CD4-positive, alpha-beta T cell treated with Interleukin-6 for 4 hours (primary cell): ENCODE results near the gene CACNA1H.
A peak's percentile ranks its signal among the peaks of the same experiment; 100 is the strongest.

Experiments used
- DNase-seq: peaks from one replicate; pipeline ENCODE4 v3.0.0-alpha.2; 2020; ENCODE audit warnings: mixed read lengths

Gene CACNA1H

DNA sequence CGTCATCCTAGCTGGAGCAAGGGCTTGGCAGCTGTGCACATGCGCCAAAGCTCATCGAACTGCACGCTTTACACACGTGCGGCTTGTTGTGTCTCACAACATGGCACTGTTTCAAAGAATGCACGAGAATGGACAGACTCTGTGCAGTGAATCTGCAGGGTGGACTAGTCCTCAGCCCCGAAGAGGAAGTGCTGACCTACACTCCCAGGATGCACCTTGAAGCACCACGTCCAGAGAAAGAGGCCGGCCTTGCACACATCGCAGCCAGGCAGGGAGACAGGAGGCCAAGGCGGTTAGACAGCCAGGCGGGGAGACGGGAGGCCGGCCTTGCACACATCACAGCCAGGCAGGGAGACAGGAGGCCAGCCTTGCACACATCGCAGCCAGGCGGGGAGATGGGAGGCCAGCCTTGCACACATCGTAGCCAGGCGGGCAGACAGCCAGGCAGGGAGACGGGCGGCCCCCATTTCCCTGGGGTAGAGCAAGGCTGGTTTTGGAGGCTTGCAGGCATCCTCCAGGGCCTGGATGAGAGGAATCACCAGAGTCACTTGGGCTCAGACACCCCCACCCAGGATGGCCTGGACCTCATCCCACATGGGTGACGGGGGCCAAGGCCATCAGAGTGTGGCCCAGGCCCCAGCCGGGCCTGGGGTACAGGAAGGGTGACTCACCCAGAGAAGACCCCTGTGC lies 9.0 kb upstream of the CACNA1H start:
- DNase-seq, result no peak

DNA sequence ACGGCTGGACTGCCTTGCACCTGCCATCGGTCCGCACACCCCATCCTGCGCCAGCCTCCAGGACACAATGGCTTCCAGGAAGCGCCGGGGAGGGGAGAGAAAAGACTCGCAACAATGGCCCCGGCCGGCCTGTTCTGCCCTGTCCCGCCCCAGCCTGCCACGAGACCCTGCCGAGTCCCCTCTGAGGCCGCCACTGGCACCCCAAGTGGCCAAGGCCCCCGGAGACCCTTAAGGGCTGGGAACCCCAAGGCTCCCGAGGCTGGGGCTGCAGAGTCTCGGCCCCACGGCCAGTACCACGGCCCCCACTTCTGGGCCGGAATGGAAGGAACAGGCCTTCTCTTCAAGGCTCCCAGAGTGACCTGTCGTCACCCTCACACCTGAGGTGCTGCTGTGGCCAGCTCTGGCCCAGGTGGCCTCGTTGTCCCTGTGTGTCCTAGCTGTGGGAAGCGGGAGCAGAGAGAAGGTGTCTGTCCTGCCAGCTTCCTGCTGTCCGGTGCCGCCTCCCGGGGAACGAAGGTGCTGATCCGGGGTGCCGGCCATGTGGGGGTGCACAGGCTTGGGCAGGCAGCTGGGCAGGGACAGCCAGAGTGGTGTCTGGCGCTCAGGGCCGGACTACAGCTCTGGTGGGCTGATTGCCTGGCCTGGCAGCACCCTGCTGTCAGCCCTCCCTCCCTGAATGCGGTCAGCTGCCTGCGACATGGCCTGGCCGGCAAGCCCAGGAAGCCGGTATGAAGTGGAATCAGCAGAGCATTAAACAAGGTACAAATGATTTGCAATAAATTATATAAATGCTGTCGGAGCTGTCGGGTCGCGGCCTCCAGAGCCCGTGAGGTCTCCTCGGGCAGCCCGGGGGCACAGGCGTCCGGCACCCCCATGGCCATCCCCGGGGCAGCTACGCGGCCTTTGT lies 8.2 kb upstream of the CACNA1H start:
- DNase-seq, result no peak

DNA sequence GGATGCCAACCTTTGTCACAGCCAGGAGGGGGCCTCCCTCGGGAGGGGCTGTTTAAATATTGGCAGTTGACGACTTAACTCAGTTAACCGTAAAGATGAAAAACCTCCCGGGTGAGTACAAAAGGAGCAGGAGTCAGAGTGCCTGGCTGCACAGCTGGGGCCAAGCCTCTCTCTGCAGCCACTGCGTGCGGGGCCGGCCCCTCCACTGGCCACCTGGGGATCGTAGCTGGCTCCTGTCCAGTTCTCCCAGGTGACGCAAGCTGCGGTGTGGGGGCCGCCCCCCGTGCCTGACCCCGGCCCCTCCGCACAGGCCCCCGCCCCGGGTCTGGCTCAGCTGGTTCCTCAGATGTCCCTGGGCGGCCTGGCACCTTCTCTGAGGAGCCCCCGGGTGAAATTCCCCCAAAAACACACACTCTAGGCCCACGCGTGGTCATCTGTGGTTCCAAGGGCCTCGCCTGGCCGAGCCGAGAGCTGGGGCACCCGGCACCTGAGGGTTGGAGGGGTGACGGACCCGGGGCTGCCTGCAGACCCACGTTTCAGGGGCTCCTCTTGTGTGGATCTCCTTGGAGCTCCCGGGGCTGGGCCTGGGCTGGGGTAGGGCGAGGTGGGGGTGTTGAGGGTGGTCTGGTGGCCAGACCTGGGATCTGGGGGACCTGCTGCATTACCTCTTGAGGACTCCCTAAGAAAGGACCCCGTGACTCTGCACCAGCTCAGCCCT lies 7.4 kb upstream of the CACNA1H start:
- DNase-seq, result no peak

DNA sequence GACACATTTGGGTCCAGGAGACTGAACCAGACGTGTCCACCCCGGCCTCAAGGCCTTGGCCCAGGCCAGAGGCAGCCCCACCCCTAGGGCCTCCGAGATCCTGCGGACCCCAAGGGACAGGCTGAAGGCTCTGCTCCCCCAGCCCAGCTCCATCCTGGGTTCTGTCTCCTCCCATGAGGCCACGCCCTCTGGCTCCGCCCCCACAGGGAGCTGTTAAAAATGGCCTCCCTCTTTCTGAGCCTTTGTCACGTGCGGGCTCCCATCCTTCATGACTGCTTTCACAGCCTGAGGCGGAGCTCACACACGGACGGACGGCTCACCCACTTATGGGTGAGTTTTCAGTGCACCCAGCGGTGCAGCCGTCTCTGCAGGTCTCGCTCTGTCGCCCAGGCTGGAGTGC lies 6.5 kb upstream of the CACNA1H start:
- no peak for DNase-seq

DNA sequence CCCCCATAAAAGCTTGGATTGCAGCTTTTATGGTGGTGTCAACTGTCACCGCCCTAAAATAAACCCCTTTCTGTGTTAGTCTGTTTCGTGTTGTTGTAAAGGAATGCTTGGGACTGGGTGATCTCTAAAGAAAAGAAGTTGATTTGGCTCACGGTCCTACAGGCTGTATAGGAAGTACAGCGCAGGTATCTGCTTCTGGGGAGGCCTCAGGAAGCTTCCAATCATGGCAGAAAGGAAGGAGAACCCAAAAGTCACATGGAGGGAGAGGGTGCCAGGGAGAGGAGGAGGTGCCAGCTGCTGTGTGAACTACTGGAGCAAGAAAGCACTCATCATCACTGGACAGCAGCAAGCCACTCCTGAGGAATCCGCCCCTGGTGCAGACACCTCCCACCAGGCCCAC lies 5.9 kb upstream of the CACNA1H start:
- no peak for DNase-seq

DNA sequence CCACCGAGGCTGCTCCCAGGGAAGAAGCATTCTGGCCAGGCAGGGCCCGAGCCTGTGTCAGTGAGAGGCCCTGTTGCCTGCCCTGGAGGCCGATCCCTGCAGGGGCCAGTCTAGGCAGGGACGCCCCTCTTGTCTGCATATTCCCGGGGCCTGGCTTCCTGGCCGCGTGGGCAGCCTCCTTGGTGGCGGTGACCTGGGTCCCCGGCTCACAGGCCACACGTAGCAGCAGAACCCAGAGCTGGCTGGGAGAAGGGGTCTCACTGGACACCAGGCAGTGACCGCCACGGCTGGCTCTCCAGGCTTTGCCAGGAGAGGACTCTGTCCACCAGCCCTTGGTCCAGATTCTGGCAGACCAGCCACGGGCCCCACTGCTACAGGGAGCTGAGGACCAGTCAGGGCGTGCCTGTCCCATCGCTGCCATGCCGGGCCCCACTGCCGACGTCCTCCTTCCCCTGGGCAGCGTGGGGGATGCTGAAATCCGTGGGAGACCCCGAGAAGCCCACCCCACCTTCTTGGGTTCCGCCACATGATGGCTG lies 3.7 kb upstream of the CACNA1H start:
- DNase-seq, result no peak

DNA sequence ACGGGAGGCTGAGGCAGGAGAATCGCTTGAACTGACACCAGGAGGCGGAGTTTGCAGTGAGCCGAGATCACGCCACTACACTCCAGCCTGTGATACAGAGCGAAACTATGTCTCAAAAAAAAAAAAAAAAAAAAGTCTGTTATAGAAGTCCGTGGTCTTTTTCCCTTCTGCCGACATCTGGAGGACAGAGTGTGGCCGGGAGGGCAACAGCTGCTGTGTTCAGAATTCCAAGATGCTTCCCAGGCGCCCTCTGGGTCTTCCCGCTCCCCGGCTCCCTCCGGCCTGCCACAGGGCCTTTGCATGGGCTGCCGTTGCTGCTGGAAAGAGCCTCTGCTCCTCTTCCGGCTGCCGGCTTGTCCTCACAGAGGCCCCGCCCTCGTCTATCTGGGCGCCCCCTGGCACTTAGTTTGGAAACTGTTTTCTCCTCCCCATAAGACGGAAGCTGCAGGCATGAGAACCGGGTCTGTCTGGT lies 2.4 kb upstream of the CACNA1H start:
- peak; percentile 39 for DNase-seq

DNA sequence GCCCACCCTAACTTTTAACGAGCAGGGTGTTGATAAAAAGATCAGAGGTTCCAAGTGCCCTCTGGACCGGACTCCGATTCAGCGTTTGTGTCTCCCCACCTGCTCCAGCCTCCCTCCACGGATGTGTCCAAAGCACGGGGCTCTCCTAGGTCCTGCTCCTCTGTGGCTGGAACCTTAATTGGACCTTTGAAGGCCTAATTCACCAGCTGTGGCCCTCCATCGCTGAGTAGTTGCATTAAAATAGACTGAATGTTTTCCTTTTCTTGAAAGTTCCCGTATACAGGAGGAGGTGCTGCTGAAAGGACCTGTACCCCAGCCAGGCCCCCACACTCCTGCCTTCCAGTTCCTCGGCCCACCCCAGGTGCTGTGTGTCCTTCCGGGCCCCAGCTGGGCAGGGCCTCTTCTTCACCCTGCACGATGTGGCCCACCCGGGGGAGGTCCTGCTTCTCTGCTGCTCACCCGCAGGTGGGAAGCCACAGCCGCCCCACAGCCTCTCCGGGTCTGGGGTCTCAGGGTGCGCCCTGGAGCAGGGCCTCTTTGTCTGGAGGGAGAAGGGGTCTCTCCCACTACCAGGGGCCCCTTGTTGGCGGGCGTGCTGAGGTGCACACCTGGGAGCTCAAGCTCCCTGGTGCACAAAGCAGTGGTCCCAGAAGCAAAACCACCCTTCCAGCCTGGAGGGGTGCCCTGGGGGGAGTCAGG lies 1.3 kb upstream of the CACNA1H start:
- DNase-seq, result no peak

DNA sequence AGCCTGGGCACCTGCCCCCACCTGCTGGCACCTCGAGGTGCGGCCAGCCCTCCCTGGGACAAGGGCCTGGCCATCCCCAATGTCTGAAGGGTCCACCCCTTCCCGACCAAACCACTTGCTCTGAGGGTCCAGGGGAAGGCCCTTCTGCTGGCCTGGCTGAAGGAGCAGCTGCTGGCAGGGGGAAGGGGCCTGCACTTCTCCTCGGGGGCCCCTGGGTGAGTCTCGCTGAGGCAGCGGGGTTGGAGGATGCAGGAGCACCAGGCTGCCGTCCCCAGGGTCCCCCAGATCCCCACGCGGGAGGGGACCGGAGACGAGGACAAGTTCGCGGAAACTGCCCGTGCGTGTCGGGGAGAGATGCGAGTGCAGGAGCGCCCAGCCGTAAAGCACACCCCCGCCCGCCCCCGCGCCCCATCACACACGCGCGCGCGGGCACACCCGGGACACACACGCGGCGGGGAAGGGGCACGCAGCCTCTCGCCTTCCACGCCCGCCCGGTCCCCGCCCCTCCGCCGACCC lies 725 bp upstream of the CACNA1H start:
- DNase-seq, result peak; percentile 71

DNA sequence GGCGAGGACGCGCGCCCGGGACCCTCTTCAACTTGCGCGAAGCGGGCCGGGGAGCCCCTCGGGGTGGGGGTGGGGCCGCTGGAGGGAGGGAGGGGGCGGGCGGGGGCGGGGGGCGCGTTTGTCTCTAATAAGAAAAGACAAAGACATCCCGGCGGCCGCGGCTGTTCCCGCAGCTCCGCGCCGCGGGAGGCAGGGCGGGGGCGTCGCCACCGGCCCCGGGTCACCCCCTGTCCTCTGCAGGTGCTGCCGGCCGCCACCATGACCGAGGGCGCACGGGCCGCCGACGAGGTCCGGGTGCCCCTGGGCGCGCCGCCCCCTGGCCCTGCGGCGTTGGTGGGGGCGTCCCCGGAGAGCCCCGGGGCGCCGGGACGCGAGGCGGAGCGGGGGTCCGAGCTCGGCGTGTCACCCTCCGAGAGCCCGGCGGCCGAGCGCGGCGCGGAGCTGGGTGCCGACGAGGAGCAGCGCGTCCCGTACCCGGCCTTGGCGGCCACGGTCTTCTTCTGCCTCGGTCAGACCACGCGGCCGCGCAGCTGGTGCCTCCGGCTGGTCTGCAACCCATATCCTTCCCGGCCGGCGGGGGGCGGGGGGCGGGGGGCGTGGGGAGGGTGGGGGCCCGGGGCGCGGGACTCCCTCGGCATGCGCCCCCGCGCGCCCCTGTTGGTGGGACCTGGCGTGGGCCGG lies 714 bp downstream of the CACNA1H start:
- DNase-seq, result peak; percentile 18

DNA sequence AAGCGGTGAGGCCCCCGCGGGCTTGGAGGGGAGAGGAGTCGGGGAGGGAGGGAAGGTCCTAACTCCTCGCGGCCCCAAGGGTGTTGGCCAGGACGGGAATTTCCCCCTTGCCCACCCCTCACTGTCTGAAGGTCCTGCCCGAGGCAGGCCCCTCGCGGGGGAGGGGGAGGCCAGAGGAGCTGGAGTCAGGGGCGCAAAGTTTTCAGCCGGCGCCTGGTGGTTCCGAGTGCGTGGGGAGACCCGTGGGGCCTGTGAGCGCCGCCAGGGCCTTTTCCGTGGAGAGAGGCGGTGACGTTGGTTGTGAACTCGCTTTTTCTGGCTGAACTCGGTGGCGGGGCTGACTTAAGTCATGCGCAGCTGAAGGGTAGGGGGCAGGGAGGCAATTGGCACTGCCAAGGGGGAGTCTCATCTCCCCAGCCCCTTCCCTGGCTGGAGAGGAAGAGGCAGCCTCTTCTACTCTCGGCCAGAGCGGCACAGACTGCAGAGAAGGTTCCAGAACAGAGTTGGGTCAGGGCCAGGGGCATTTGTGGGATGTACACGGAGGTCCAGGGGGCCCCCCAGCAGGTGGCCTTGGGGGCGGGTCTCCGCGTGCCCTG lies 1.5 kb downstream of the CACNA1H start:
- no peak for DNase-seq

DNA sequence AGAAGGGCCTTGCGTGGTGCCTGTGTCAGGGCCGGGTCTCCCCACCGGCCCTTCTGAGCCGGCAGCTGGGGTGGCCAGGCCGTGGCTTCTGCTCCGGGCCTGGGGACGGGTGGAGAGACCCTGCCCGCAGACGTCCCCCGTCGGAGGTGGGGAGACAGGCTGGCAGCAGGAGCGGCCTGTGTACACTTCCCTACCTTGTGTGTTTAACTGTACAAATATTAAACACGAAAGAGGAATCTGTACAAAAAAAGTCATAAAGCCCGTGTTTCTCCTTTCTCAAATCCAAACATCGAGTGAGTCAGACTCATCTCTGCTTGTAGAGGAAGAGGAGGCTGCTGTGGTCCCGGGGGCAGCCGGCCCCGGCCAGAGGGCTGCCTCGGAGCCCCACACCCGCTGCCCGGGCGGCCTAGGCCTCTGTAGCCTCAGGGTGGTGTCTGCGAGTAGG lies 2.0 kb downstream of the CACNA1H start:
- no peak for DNase-seq

DNA sequence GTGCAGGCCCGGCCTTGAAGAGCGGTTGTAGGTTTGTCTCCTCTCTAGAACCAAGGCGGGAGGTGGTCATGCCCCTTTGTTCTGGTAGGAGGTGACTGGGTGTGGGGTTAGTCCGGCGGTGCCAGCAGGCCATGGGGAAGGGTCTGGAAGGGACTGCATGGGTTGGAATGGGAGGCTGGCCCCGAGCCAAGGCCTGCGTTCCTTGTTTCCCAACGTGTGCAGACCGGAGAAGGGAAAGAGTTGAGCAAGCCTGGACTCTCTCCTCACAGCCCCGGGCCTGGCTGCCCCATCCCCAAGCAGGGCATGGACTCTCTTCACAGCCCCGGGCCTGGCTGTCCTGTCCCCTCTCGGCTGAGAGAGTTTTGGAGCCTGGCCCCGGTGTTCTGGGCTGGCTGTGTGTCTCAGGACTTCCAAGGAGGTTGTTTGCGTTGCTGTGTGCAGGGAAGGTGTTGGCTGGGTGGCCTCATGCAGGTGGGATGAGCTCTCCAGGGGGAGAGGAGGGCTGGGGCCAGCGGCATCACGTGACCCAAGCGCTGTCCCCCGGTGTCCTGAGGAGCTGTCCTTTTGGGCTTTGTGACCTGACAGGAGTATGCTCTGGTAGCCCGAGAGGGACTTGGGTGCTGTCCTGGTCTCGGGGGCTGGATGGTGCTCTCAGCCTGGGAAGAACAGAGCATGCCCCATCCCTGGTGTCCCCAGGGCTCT lies 2.6 kb downstream of the CACNA1H start:
- DNase-seq, result no peak

DNA sequence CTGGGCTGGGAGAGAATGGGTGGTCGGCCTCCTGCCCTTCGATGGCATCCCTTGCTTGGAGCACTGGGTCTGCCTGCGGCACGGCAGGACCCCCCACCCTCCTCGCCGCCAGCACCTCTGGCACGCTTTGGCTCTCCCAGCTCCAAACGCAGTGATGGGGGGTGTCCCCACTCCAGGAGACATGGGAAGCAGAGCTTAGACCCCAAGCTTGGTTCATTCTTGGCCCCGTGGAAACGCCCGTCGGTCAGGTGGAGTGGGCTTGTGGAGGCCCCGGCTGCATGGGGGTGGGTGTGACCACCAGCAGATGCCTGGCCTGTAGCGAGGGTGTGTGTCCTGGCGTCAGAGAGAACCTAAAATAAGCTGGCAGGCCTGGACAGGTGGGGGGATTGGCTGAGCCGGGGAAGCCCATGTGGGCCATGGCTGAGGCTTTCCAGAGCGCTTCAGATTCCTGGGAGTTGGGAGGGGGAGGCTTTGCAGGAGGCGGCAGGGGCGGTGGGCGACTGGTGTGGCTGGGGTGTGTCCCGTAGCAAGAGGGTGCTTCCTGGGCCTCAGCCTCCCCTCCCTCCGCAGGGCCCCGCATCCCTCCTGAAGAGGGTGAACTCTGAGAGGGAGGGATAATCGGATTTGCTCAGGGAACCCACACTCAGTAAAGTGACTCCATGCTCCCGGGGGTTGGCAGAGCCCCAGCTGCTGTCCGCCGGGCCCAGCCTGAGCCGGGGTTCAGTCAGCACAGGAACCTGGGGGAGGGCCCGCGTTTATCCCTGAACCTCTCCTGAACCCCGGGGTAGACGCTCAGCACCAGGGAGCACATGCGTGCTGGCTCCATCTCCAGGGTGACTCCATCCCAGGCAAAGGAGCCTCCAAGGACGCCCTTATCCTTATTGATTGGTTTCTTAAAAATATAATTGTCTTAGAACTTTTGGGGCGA lies 3.4 kb downstream of the CACNA1H start:
- no peak for DNase-seq

DNA sequence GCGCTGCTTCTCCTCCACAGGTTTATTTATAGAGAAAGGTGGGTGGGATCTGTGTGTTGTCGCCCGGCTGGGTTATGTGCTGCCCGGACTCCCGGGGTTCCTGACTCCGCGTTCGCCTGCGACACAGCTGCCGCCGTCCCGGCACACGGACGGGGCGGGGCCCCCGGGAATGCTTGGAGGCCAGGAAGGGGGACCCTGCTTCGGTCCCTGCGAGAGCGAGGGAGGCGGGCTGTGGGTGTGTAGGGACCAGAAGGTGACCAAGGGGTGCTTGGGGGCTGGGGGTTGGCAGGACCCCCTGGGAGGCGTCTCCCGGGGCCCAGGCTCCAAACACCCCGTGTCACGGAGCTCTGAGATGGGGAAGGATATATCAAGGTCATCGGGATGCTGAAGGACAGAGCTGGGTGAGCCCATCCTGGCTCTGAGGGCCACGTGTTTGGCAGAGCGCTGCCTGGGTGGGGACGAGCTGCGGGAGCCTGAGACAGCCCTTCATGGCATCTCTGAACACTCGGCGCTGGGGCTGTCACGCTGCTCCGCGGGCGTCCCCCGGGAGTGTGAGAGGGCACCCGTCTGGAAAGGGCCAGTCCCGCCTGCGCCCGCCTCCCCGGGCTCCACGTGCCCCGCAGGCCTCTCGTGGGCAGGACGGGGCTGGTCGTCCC lies 4.2 kb downstream of the CACNA1H start:
- no peak for DNase-seq

DNA sequence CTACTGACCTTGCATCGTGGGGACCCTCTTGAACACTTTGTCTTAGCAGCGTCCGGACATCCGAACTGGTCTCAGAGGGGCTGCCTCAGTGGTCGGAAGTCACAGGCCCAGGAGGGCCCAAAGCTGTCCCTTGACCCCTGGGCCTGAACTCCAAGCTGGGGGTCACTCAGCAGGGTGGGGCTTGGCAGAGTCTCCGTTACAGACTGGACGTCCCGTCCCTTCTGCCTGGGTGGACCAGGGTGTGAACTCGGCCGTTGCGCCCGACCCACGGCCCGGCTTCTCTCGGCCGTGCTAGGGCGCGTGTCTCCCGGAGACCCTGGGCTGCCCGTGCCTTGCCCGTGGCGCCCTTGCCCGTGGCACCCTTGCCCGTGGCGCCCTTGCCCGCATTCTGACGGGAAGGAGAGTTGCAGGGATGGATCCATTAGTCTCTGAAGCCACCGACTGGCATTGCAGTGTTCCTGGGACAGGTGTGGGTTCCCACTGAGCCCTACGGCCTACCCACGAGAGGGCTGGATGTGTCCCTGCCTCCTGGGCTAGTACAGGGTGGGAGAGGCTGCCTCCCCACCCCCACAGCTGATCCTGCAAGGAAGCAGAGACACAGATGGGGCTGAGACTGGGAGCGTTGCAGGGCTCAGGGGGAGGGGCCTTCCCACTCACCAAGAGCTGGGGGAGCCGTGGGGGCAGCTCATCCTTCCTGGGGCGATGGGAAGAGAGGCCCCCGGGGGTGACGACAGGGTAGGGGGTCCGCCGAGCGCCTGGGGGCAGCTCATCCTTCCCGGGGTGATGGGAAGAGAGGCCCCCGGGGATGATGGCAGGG lies 4.9 kb downstream of the CACNA1H start:
- DNase-seq, result no peak

DNA sequence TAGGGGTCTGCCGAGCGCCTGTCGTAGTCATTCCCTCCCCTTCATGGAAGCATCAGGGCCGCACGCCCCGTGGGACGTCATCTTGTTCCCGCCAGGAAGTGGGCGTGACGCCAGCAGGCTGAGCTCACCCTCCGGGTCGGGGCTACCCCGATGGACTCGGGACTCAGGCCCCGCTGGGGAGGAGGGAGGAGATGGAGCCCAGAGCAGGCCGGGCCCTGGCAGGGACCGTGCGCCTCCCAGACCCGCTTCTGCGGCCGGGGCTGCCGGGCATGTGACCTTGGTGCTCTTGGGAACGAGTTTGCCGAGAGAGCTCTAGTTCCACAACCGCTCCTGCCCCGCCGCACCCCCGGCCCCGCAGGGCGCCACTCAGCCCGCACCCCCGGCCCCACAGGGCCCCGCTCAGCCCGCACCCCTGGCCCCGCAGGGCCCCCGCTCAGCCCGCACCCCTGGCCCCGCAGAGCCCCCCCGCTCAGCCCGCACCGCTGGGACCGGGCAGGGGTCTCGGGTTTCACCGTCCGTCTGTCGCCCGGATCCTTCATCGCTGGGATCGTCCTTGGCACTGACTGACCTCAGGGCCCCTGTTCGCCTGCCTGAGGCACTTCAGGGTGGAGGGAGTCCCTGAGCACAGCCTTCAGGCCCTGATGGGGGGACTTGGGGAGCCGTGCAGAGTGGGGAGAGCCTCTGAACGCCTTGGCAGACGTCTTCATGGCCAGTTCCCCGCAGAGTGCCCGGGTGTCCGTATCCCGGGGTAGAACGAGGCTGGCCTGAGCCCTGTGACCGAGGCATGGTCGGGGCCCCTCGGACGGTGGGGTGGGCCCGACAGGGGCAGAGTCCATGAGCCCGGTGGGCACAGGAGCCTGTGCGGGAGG lies 5.8 kb downstream of the CACNA1H start:
- no peak for DNase-seq
